B cell (primary cell): ENCODE results near the gene RNF181. TPM values are rescaled to one million over a fixed set of nuclear protein-coding genes. Genes with fewer than 3 reads are reported as not detected.

Experiments
- ATAC-seq: fragments of 200-7000 bp; cut with Tn5 transposase; one replicate; pipeline ENCODE4 v1.10.0; 2021; ENCODE audit warnings: low read depth, mild to moderate bottlenecking, moderate number of reproducible peaks, moderate library complexity
- CTCF ChIA-PET: fragments of 350-600 bp; sonication (Branson Sonifier 250); formaldehyde crosslinking; loops from one replicate; lab custom pipeline; 2021; ENCODE audit warnings: antibody characterized with exemption, inconsistent platforms; lab: Charles Lee
- POLR2A ChIA-PET: fragments of 350-600 bp; sonication (Branson Sonifier 250); formaldehyde crosslinking; loops from one replicate; lab custom pipeline; 2021; ENCODE audit warnings: antibody characterized with exemption; lab: Charles Lee
- DNase-seq: peaks from one replicate; pipeline ENCODE4 v3.0.0; 2013
- H2AFZ ChIP-seq: 2 replicates; pipeline ENCODE4 v1.6.1; 2012; ENCODE audit warnings: mild to moderate bottlenecking, low read depth, low read length; ENCODE audit not compliant: insufficient read depth, poor library complexity, severe bottlenecking
- H3K27ac ChIP-seq, 2 donors: 1 replicate in 1 of 2; 2 replicates in 1 of 2; pipeline ENCODE4 v1.5.1; 2012 to 2013; ENCODE audit warnings: low read length in 2 of 2, mild to moderate bottlenecking in 2 of 2, moderate library complexity in 1 of 2
- H3K27me3 ChIP-seq, 4 experiments: fragments of 200-600 bp in 1 of 4; sonication (generic) in 1 of 4; replicated peaks in 1 of 4; 1 replicate in 2 of 4; 2 replicates in 2 of 4; pipeline versions ENCODE4 v1.6.1 to v1.7.0; 2013 to 2016; ENCODE audit warnings: low read length in 3 of 4, mild to moderate bottlenecking in 2 of 4, mixed read lengths in 1 of 4, moderate library complexity in 1 of 4; ENCODE audit not compliant: insufficient read depth in 4 of 4, control insufficient read depth in 3 of 4; ENCODE audit errors: control extremely low read depth in 1 of 4
- H3K36me3 ChIP-seq, 2 experiments: replicated peaks in 1 of 2; 1 replicate in 1 of 2; 2 replicates in 1 of 2; pipeline versions ENCODE4 v1.6.1 to v1.7.1; 2013; ENCODE audit warnings: low read length in 1 of 2; ENCODE audit not compliant: insufficient read depth in 2 of 2, control insufficient read depth in 1 of 2; ENCODE audit errors: control extremely low read depth in 1 of 2, extremely low read depth in 1 of 2
- H3K4me1 ChIP-seq, 2 donors: fragments of 200-600 bp in 1 of 2; sonication (generic) in 1 of 2; 1 replicate in 1 of 2; 2 replicates in 1 of 2; pipeline versions ENCODE4 v1.5.1 to v1.6.1; 2013 to 2017; ENCODE audit warnings: low read length in 2 of 2; ENCODE audit not compliant: control insufficient read depth in 2 of 2, insufficient read depth in 2 of 2
- H3K4me2 ChIP-seq: replicated peaks from 2 replicates; pipeline ENCODE3; 2012; ENCODE audit warnings: mild to moderate bottlenecking, low read depth, low read length; ENCODE audit not compliant: poor library complexity, severe bottlenecking
- H3K4me3 ChIP-seq, 5 experiments: fragments of 200-600 bp in 1 of 5; sonication (generic) in 1 of 5; 1 replicate in 3 of 5; 2 replicates in 2 of 5; pipeline versions ENCODE4 v1.5.1 to v1.7.0; 2011 to 2016; ENCODE audit warnings: low read length in 4 of 5, mild to moderate bottlenecking in 4 of 5, low read depth in 2 of 5, control low read depth in 1 of 5, moderate library complexity in 1 of 5; ENCODE audit not compliant: insufficient read depth in 1 of 5; ENCODE audit errors: control extremely low read depth in 1 of 5, extremely low read depth in 1 of 5
- H3K79me2 ChIP-seq: fragments of 200-600 bp; sonication (generic); one replicate; pipeline ENCODE4 v1.6.0; 2016; ENCODE audit warnings: low read length; ENCODE audit not compliant: control insufficient read depth, insufficient read depth
- H3K9ac ChIP-seq: fragments of 200-600 bp; sonication (generic); 2 replicates; pipeline ENCODE4 v1.6.1; 2017; ENCODE audit warnings: mild to moderate bottlenecking, low read length, moderate library complexity
- H3K9me3 ChIP-seq, 3 donors: one replicate each; pipeline versions ENCODE4 v1.6.1 to v1.7.1; 2013; ENCODE audit warnings: low read length in 2 of 3; ENCODE audit not compliant: control insufficient read depth in 2 of 3, insufficient read depth in 1 of 3; ENCODE audit errors: control extremely low read depth in 1 of 3
- H4K20me1 ChIP-seq: 2 replicates; pipeline ENCODE4 v1.6.0; 2012; ENCODE audit warnings: mild to moderate bottlenecking, low read length; ENCODE audit not compliant: insufficient read depth, control insufficient read depth, poor library complexity, severe bottlenecking
- H3K27ac Mint-ChIP-seq: one replicate; pipeline ENCODE4 v1.8.0; 2021; ENCODE audit warnings: mixed read lengths
- H3K27me3 Mint-ChIP-seq: one replicate; pipeline ENCODE4 v1.8.0; 2021; ENCODE audit warnings: mixed read lengths
- H3K4me1 Mint-ChIP-seq: one replicate; pipeline ENCODE4 v1.8.0; 2021; ENCODE audit warnings: mixed read lengths
- H3K4me3 Mint-ChIP-seq: one replicate; pipeline ENCODE4 v1.8.0; 2021; ENCODE audit warnings: mixed read lengths
- H3K9me3 Mint-ChIP-seq: one replicate; pipeline ENCODE4 v1.8.0; 2022; ENCODE audit warnings: mixed read lengths; ENCODE audit not compliant: insufficient read depth
- EZH2 ChIP-seq: IDR thresholded peaks from 2 replicates; pipeline ENCODE4 v1.6.1; 2012; ENCODE audit warnings: borderline replicate concordance, low read depth, mild to moderate bottlenecking, moderate library complexity, low read length; ENCODE audit not compliant: insufficient read depth, poor library complexity, severe bottlenecking
- WGBS: methylation state at CpG from one replicate; pipeline ENCODE4 v1.1.5; 2013; ENCODE audit warnings: missing lambda C conversion rate; ENCODE audit not compliant: insufficient coverage; 5-methylcytosine and 5-hydroxymethylcytosine counted together
- intact Hi-C: fragments of 100-400 bp; cut with micrococcal nuclease; formaldehyde crosslinking; loops from one replicate; pipeline ENCODE4 v1.10.0; 2022
- polyA minus RNA-seq: library from RNA; depleted of rRNA, polyadenylated mRNA; stranded (reverse); fragments of >200 nt; gene quantifications from 2 replicates; pipeline ENCODE4 v1.2.3, GENCODE V29; 2012
- polyA plus RNA-seq: library from polyadenylated mRNA; depleted of rRNA; stranded (reverse); fragments of >200 nt; gene quantifications from 2 replicates; pipeline ENCODE4 v1.2.3, GENCODE V29; 2012
- total RNA-seq, 2 donors: library from RNA; stranded (reverse); fragments of 120-200 nt in 1 of 2; gene quantifications; 1 replicate in 1 of 2; 2 replicates in 1 of 2; pipeline versions ENCODE4 v1.2.3 to v1.2.4, GENCODE V29; 2013 to 2022
- TF ChIP-seq, protein P1 (sequence below): fragments of 200-600 bp; IDR thresholded peaks from one replicate; pipeline ENCODE4 v1.8.0; 2022; ENCODE audit warnings: antibody characterized with exemption, mild to moderate bottlenecking

The RNF181 gene, protein sequence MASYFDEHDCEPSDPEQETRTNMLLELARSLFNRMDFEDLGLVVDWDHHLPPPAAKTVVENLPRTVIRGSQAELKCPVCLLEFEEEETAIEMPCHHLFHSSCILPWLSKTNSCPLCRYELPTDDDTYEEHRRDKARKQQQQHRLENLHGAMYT
- total RNA-seq (67.3 and 76.6 TPM in 2 replicates), polyA plus RNA-seq (112 and 151 TPM in 2 replicates), polyA minus RNA-seq (76.8 and 78.0 TPM in 2 replicates)
- 92.7 TPM for total RNA-seq (2013)

DNA sequence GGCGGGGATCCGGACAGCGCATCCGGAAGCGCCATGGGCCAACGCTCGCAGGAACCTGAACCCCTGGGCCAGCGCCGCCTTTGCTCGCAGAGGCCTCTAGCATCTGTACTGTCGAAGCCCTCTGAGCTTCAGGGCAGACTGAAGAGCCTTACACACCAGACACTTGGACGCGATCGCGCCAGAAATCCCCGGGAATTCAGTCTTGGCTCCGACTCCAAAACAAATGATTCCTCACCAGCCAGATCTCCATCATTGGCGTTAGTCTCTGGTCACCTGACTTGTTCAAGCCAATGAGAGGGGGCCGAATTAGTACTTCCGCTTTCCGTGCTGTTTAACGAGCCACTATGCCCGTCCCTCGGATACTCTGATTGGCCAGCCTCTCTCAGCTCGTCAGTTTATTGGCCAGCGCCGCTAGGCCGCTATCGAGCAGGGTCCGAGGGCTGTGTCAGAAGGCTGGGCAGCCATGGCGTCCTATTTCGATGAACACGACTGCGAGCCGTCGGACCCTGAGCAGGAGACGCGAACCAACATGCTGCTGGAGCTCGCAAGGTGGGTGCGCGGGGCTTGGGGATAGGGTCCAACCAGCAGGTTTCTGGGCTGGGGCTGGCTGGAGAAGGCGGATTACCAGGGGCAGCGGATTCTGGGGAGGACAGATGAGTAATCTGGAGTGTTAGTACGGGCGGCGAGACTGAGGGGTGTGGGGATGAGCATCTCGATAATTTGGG is at the start of gene RNF181:
Gene RNF181 (plus strand): TSS at position 445 of the 725 bp plus-strand sequence. CDS start 19 bp downstream, at position 464.
- Mint-ChIP-seq H3K9me3 (no peaks in the 10 kb centered on the region), H3K4me3 (peak within 1 kb of the TSS; percentile 92), H3K27ac (peak within 1 kb of the TSS; percentile 95), H3K4me1 (peaks cover 29% of the 10 kb centered on the region), H3K27me3 (no peaks in the 10 kb centered on the region)
- H3K4me1 ChIP-seq: peaks cover 17 to 23% of the 10 kb centered on the region in 2 donors
- POLR2A ChIA-PET: interaction anchor here (0.5 to 2.9 kb wide), 18 partner anchors 8 to 638 kb away, joined by 3 to 13 read pairs (median 4); partner anchors contain the start of genes C2orf68, MAT2A, SH2D6 and VAMP5
- DNase-seq (peak; percentile 94), ATAC-seq (peak; percentile 100)
- under 1% methylated on average over 47 of the region's 47 CpGs for WGBS
- H3K4me2 ChIP-seq: peak within 1 kb of the TSS; percentile 83
- TF ChIP-seq, protein P1, sequence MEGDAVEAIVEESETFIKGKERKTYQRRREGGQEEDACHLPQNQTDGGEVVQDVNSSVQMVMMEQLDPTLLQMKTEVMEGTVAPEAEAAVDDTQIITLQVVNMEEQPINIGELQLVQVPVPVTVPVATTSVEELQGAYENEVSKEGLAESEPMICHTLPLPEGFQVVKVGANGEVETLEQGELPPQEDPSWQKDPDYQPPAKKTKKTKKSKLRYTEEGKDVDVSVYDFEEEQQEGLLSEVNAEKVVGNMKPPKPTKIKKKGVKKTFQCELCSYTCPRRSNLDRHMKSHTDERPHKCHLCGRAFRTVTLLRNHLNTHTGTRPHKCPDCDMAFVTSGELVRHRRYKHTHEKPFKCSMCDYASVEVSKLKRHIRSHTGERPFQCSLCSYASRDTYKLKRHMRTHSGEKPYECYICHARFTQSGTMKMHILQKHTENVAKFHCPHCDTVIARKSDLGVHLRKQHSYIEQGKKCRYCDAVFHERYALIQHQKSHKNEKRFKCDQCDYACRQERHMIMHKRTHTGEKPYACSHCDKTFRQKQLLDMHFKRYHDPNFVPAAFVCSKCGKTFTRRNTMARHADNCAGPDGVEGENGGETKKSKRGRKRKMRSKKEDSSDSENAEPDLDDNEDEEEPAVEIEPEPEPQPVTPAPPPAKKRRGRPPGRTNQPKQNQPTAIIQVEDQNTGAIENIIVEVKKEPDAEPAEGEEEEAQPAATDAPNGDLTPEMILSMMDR: no peak
- TF ChIP-seq EZH2: no peak
- H3K27ac ChIP-seq: peak within 1 kb of the TSS; percentile 76 to 81
- H3K4me3 ChIP-seq: peak within 1 kb of the TSS; percentile 65 to 93 (median 86)
- intact Hi-C loops: loop anchor here (1.0 to 2.0 kb wide), 4 partner anchors 17 to 177 kb away; partner anchors contain the start of genes C2orf68, GGCX and SH2D6
- peak within 1 kb of the TSS; percentile 97 for H3K9ac ChIP-seq
- H3K36me3 ChIP-seq: peaks cover 0 to 28% of the 10 kb centered on the region in 2 experiments
- H4K20me1 ChIP-seq: peaks cover 14% of the 10 kb centered on the region
- CTCF ChIA-PET: interaction anchor here (0.5 to 4.5 kb wide), 7 partner anchors 11 to 204 kb away, joined by 3 to 21 read pairs (median 4); partner anchors contain the start of gene VAMP5
- H3K27me3 ChIP-seq: no peaks in the 10 kb centered on the region
- H3K79me2 ChIP-seq: peaks cover 40% of the 10 kb centered on the region
- peak within 1 kb of the TSS; percentile 87 for H2AFZ ChIP-seq
- no peaks in the 10 kb centered on the region for H3K9me3 ChIP-seq
